ENCODE measurements around the gene ABCC2.
A peak's percentile ranks its signal among the peaks of the same experiment; 100 is the strongest.
"Not testable (repeated sequence)": the region's sequence is repeated elsewhere in the genome, so short reads cannot be mapped to it uniquely, and the experiment has no call there.

Gene ABCC2

DNA sequence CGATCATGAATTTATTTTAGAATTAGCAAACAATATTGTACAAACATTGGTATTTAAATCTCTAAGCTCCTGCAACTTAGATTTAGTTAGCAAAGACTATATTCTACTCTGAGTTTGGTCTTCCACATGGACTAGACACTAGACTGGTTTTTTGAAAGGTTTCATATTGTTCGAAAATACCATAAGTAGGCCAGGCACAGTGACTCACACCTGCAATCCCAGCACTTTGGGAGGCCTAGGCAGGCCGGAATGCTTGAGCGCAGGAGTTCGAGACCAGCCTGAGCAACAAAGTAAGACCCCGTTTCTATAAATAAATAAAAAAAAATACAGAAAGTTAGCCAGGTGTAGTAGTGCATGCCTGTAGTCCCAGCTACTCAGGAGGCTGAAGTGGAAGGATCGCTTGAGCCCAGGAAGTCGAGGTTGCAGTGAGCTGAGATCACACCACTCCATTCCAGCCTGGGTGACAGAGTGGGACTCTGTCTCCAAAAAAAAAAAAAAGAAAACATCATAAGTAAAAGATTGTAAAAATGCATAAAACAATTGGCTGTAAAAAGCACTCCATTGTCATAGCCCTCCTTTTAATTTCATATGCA is 73.1 kb downstream of the ABCC2 start:
- no peak for DNase-seq

DNA sequence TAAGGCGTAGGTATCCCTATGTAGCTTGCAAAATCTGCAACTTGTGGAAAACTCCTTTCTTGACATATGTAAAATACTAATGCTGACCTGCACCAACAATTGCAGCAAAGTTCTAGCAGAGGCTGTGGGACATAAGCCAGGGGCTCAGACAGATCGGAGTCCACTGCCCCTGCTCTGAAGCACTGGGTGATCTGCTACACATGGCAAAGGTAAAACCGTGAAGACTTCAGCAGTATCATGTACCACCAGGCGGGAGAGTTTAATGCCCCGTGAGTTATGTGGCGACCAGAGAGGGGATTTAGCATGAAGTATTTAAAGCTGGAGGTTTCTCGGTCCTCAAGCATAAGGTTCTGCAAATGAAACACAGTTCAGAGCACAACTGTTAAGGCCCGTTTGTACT is 76.4 kb downstream of the ABCC2 start:
- DNase-seq, result no peak

DNA sequence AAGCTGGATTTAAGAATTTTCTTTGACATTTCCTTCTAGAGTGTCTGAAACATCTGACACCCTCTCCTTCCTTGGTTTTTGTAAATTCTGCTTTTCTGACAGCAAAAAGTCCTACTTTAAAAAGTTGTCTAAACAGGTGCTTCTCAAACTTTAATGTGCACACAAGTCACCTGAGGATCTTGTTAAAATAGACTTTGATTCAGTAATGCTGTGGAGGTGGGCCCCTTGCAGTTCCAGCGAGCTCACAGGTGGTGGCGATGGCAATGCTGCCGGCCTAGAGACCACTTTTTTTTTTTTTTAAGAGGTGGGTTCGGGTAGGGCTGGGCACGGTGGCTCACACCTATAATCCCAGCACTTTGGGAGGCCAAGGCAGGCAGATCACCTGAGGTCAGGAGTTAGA is 77.1 kb downstream of the ABCC2 start:
- peak; percentile 4 for DNase-seq

DNA sequence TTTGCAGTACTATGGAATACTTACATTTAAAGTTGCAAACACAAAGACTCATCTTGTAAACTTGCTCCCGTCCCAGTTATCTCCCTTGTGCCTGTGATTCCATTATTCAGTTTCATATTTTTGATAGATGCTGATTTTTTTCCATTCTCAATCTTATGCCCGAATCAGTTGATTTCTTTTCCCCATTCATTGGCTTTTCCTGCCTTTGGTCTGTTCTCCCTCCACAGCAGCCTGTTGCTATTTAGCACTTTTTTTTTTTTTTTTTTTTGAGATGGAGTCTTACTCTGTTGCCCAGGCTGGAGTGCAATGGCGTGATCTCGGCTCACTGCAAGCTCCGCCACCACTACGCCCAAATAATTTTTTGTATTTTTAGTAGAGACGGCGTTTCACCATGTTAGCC is 78.0 kb downstream of the ABCC2 start:
- DNase-seq, result no peak

DNA sequence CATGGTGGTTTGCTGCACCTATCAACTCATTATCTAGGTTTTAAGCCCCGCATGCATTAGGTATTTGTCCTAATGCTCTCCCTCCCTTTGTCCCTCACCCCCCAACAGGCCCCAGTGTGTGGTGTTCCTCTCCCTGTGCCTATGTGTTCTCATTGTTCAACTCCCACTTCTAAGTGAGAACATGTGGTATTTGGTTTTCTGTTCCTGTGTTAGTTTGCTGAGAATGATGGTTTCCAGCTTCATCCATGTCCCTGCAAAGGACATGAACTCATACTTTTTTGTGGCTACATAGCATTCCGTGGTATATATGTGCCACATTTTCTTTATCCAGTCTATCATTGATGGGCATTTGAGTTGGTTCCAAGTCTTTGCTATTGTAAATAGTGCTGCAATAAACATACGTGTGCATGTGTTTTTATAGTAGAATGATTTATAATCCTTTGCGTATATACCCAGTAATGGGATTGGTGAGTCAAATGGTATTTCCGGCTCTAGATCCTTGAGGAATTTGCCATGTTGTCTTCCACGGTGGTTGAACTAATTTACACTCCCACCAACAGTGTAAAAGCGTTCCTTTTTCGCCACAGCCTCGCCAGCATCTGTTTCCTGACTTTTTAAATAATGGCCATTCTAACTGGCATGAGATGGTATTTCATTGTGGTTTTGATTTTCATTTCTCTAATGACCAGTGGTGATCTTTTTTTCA is 81.2 kb downstream of the ABCC2 start:
- DNase-seq, result not testable (repeated sequence)

DNA sequence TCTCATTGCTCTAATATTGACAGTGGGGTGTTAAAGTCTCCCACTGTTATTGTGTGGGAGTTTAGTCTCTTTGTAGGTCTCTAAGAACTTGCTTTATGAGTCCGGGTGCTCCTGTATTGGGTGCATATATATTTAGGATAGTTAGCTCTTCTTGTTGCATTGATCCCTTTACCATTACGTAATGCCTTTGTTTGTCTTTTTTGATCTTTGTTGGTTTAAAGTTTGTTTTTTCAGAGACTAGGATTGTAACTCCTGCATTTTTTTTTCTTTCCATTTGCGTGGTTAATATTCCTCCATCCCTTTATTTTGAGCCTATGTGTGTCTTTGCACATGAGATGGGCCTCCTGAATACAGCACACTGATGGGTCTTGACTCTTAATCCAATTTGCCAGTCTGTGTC is 84.8 kb downstream of the ABCC2 start:
- not testable (repeated sequence) for DNase-seq

DNA sequence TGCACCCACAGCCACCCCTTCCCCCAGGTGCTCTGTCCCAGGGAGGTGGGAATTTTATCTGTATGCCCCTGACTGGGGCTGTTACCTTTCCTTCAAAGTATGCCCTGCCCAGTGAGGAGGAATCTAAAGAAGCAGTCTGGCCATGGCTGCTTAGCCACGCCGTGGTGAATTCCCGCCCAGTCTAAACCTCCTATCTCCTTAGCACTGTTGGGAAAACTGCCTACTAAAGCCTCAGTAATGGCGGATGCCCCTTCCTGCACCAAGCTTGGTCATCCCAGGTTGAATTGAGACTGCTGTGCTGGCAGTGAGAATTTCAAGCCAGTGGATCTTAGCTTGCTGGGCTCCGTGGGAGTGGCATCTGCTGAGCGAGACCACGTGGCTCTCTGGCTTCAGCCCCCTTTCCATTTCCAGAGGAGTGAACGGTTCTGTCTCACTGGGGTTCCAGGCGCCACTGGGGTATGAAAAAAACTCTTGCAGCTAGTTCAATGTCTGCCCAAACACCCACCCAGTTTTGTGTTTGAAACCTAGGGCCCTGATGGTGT is 87.2 kb downstream of the ABCC2 start:
- no peak for DNase-seq

DNA sequence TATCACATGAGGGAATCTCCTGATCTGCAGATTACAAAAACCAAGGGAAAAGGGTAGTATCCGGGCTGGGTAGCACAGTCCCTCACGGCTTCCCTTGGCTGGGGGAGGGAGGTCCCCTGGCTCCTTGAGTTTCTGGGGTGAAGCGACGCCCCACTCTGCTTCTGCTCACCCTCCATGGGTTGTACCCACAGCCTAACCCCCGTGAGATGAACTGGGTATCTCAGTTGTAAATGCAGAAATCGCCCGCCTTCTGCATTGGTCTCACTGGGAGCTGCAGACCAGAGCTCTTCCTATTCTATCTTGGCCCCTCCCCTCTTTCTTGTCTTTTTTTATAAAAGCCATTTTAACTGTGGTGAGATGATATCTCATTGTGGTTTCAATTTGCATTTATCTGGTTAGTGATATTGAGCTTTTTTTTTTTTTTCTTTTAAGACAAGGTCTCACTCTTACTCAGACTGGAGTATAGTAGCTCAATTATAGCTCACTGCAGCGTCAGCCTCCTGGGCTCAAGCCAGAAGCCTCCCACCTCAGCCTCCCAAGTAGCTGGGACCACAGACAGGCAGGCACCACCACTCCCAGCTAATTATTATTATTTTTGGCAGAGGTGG is 87.8 kb downstream of the ABCC2 start:
- DNase-seq, result no peak

DNA sequence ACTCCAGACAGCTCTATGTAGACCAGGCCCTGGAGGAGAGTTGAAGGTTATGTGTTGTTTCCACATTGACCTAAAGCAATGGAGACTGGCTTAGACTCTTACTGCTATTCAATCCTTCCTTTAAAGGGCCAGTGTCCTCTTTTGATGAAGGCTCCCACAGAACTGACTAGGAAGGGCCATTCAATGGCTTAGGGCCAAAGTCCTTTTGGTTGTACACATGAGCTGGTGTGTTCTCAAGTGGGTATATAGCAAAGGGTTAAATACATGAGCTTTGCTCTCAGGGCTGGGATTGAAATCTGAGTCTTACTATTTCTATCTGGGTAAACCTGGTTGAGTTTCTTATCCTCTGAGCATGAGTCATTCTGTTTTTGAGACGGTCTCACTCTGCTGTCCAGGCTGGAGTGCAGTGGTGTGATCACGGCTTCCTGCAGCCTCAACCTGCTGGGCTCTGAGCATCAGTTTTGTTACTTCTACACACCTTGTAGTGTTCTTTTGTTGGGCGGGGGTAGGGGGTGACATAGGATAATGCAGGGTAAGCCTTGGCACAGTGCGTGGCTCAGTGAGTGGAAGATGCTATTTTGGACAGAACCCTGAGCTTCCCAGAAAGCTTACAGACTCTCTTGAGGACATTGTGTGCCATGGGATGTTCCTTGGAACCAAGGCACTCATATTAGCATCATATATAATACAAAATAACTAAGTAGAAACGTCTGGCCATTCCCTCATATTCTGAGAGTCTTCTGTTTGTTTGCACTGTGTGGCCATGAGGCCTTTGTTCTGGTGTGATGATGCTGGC is 90.1 kb downstream of the ABCC2 start:
- DNase-seq, result no peak

DNA sequence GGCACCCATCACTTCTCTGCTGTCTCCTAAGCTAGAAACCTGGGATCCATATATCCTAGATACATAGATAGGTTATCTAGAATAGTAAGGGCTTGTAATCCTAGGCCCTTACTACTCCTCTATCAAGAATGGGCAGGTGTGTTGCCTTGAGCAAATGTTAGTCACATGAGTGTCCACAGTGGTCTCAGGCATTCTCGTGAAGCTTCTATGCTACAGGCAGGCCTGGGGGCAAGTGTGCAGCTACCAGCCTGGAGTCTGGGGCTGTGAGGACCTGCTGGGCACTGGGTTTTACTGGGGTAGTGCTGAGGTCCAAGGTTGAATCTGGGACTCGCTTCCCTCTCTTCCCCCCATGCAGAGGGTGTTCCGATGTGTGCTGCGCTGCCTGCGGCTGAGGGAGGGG is 91.4 kb downstream of the ABCC2 start:
- no peak for DNase-seq

DNA sequence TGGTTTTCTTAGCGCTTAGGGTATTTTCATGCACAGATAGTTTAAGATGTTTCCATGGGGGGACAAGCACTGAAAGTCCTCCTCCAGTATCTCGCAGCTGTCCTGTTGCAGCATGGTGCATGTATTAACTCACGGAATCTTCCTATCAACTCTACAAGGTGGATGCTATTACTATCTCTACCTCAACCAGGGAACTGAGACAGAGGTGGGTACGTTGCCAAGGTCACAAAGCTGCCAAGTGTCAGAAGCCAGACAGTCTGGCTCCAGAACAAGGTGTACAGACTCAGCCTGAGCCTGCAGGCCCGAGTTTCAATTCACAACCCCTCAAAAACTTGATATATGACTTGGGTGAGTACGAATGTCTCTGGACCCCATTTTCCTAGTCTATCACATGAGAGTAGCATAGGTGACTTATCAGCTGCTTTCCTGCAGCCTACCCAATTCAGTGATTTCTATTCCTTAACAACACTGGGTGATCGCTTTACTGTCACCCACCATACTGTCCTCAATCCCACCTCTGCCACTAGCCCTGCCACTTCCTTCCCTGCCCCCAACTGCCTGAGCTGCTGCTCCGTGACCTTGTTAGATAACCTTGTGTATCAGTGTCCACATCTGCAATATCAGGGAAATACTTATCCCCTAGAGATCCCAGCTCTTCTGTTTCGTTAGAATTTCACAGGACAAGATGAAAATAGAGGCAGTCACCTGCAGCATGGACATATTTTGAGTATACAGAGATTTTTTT is 92.1 kb downstream of the ABCC2 start:
- no peak for DNase-seq

DNA sequence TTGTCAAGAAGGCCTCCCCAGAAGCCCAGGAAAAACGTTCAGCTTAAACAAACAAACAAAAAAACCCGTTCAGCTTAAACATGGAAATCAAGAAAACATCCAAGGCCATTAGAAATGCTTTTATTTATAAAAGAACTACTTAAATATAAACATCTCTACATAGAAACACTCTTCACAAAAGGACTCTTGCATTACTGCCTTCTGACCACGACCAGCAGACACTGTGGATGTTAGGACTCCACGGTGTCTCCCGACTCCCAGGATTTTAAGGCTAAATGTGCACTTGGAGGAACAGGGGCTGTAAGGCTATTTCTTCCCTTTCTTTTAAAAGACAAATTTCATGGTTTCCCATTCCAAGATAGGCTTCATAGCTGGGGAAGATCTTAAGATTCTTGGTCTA is 93.0 kb downstream of the ABCC2 start:
- no peak for DNase-seq

DNA sequence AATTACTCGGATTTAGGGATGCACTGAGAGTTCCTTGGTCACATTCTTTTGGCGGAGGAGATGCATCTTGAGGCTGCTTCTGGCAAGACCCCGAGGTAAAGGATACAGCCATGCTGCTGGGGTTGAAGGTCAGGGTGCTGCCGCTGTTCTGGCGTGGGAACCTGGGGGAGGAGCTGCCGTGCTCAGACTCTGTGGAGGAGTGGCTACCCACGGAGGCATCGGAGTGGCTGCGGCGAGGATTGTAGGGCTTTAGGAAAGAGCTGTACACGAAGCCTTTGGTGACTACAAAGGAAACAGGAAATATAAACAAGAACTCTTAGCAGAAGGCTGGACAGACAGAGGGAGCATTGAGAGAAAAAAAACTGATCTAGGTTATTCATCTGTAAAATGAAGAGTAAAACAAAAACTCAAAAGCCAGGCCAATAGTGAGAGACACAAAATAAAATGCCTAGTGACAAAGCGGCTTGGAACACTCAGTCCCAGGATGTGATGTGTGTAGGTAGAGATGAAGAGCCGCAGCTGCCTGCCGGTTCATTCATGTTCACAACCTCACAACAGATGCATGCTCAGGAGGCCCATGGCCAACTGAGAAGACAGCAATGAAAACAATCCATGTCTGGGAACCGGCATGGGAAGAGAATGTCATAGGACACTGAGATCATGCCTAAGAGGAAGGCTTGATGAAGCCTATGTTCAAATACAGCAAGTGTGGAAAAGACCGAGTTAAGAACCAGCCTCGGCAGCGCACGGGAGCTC is 97.8 kb downstream of the ABCC2 start:
- DNase-seq, result no peak

DNA sequence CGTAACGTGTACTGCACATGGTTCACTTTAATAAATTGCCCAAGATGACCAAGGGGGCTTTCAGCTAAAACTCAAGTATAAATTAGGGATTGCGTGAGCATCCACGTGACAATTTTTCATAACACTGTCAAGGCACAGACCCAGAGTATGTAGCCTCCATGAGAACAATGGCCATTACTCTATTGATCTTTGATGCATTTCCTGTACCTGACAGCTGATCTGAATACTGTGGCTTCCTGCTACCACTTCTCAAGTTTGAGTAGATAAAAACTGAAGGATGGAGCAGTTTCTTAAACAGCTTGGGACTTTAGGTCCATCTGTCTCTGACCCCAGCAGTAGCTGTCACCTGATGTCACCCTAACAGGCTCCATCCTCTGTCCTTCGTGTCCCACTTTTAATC is 98.9 kb downstream of the ABCC2 start:
- no peak for DNase-seq

DNA sequence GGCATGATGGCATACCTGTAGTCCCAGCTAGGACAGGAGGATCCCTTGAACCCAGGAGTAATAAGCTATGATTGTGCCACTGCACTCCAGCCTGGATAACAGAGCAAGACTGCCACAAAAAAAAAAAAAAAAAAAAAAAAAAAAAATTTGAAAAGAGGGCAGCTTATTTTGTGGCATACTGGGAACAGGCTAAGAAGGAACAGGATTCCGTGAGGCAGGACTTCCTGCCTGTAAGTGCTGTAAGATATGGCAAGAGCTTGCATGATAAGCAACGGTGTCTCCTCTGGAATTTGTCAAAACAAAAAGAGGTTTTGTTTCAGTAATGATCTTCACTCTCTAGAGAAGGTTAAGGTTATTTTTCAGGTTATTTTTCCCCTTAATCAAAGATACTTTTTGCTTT is 101.1 kb downstream of the ABCC2 start:
- DNase-seq, result no peak

DNA sequence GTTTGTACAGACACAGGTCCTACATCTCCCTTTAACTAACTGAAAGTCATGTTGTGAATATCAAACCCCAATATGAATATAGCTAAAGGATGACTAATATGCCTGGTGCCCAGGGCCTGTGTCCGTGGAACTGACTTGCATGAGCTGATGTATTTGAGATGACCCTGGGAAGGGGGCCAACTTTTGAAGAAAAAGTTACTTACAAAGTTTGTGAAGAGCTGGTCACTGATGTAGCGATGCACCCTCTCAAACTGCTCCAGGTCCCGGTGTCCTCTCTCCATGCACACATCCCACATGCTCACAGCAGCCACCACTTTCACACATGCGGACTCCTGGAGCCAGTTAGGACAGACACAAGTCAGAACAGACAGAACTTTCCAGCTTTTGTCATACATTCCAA is 106.2 kb downstream of the ABCC2 start:
- no peak for DNase-seq

DNA sequence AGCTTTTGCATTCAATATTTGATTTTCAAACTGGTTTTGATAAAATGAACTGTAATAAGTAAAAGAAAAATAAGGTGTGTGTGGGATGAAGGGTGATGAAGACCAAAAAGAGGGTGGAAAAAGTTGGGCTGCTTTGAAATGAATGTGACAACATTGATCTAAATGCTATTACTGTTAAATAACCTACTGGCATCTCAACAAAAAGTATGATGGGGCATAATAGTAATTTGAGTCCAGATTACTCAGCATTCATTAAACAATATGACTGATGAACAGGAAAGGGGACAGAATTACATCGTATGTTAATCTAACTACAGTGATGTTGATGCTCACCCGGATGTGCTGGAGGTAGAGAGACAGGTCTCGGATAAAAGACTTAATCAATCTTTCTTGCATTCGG is 112.2 kb downstream of the ABCC2 start:
- DNase-seq, result no peak

DNA sequence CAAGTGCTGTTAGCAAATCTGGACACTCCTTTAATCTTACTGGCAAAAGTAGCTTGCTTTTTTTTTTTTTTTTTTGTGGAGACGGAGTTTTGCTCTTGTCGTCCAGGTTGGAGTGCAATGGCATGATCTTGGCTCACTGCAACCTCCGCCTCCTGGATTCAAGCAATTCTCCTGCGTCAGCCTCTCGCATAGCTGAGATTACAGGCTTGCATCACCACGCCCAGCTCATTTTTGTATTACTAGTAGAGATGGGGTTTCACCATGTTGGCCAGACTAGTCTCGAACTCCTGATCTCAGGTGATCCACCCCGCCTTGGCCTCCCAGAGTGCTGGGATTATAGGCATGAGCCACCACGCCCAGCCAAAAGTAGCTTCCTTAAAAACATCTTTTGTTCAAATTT is 112.6 kb downstream of the ABCC2 start:
- not testable (repeated sequence) for DNase-seq

DNA sequence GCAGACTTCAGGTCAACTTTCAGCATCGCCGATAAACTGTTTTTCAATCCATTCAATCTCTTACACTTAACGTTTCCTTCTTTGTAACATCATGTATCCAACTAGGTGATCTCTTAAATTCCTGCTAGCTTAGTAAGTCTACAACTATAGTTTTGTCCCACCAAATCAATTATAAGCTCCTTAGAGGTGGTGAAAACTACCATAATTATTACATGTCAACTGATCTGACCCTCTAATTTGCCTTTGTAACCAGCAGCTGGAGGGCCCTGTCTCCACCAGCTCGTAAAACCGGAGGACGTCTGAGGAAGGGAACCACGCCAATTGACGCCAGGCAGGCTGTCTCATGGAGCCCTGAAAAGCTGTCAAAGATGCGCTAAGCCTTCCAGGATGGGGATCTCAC is 113.4 kb downstream of the ABCC2 start:
- no peak for DNase-seq

Data from eye (tissue), 1 donor.